OCI-LY1 (cell line): ENCODE data around the gene KCTD13.

Experiments
- CTCF ChIP-seq: fragments of 200-600 bp; sonication (generic), shearing (Covaris generic); IDR thresholded peaks from 2 replicates; pipeline ENCODE4 v1.5.1; 2017; ENCODE audit warnings: mild to moderate bottlenecking, antibody characterized with exemption, low read length, moderate library complexity, mixed read lengths
- EZH2 ChIP-seq: fragments of 200-600 bp; sonication (generic), shearing (Covaris generic); IDR thresholded peaks from 2 replicates; pipeline ENCODE4 v1.8.0; 2017; ENCODE audit warnings: borderline replicate concordance, mixed run types, mild to moderate bottlenecking, antibody characterized with exemption, low read length, moderate library complexity, mixed read lengths

GRCh38 chr16:29950806-29951461 lies 24.9 kb upstream of the KCTD13 start:
- TF ChIP-seq CTCF, result no peak
- TF ChIP-seq EZH2, result no peak
